HG02884 (cell line): ENCODE measurements around the gene NUDCD3.

ENCODE experiments used
- ATAC-seq: cut with Tn5 transposase; IDR thresholded peaks from one replicate; pipeline ENCODE4 v1.9.1; 2021; ENCODE audit warnings: mild to moderate bottlenecking, moderate library complexity; ENCODE audit not compliant: unreplicated experiment

NUDCD3 gene

GRCh38 chr7:44482502-44483485 lies 7.7 kb downstream of the NUDCD3 start:
- no peak for ATAC-seq

- ATAC-seq = no peak
These were observed 12.5 kb downstream of the NUDCD3 start for GRCh38 chr7:44477938-44478337.

- peak; percentile 85 for ATAC-seq
These were observed 13.2 kb downstream of the NUDCD3 start for GRCh38 chr7:44477063-44477830.

- ATAC-seq = no peak
These were observed 14.1 kb downstream of the NUDCD3 start for GRCh38 chr7:44476313-44476712.

GRCh38 chr7:44473295-44473694 lies 17.2 kb downstream of the NUDCD3 start:
- no peak for ATAC-seq

GRCh38 chr7:44472843-44473242 lies 17.6 kb downstream of the NUDCD3 start:
- no peak for ATAC-seq

- ATAC-seq = no peak
These were observed 18.6 kb downstream of the NUDCD3 start for GRCh38 chr7:44471850-44472249.

- ATAC-seq = no peak
These were observed 19.0 kb downstream of the NUDCD3 start for GRCh38 chr7:44471436-44471835.

GRCh38 chr7:44470628-44471245 lies 19.7 kb downstream of the NUDCD3 start:
- ATAC-seq = no peak

GRCh38 chr7:44470135-44470479 lies 20.4 kb downstream of the NUDCD3 start:
- no peak for ATAC-seq

- ATAC-seq = no peak
These were observed 20.9 kb downstream of the NUDCD3 start for GRCh38 chr7:44469461-44470134.

- no peak for ATAC-seq
These were observed 23.3 kb downstream of the NUDCD3 start for GRCh38 chr7:44467217-44467548.

- no peak for ATAC-seq
These were observed 23.9 kb downstream of the NUDCD3 start for GRCh38 chr7:44466300-44467216.

GRCh38 chr7:44465490-44465889 lies 25.0 kb downstream of the NUDCD3 start:
- no peak for ATAC-seq

GRCh38 chr7:44463169-44463808 lies 27.2 kb downstream of the NUDCD3 start:
- no peak for ATAC-seq

- no peak for ATAC-seq
These were observed 29.1 kb downstream of the NUDCD3 start for GRCh38 chr7:44461387-44461786.

- peak; percentile 94 for ATAC-seq
These were observed 30.1 kb downstream of the NUDCD3 start for GRCh38 chr7:44460325-44460724.

- no peak for ATAC-seq
These were observed 35.3 kb downstream of the NUDCD3 start for GRCh38 chr7:44455155-44455554.

- no peak for ATAC-seq
These were observed 36.1 kb downstream of the NUDCD3 start for GRCh38 chr7:44454348-44454747.

- no peak for ATAC-seq
These were observed 39.3 kb downstream of the NUDCD3 start for GRCh38 chr7:44451123-44451522.
